ENCODE measurements around the gene NDUFC1. TPM values are rescaled to one million over a fixed set of nuclear protein-coding genes. Genes with fewer than 3 reads are reported as not detected.
A peak's percentile ranks its signal among the peaks of the same experiment; 100 is the strongest.

The NDUFC1 gene
- total and polyA plus RNA-seq, 2 experiments from 2014 or later: 31.8 to 367 TPM

DNA sequence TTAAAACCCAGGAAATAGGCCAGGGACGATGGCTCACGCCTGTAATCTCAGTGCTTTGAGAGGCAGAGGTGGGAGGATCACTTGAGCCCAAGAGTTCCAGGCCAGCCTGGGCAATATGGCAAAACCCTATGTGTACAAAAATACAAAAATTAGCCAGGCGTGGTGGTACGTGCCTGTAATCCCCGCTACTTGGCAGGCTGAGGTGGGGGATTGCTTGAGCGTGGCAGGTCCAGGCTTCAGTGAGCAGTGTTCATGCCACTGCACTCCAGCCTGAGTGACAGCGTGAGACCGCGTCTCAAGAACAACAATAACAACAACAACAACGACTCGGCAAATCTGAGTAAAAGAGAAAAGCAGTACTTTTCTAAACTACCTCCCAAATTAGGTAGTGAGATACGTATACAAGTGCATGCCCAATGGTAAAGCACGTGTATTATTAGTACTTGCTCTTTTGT, 13.0 kb upstream of the NDUFC1 start:
- peak overlapping the region; percentile 30; the same call in 1 of the 2 replicates for H3K4me2 ChIP-seq
- DNase-seq (ENCODE audit: low spot score): no peak
- H3K27me3 ChIP-seq (ENCODE audit: insufficient read depth): no peaks in the 10 kb centered on the region
- Mint-ChIP-seq H3K36me3 (ENCODE audit: low read depth) (peaks cover 17% of the 10 kb centered on the region), H3K27me3 (ENCODE audit: insufficient read depth, low read depth, poor library complexity) (peaks cover 3% of the 10 kb centered on the region), H3K4me1 (peaks cover 54% of the 10 kb centered on the region), H3K4me3 (no peak overlapping the region), H3K27ac (peak overlapping the region; percentile 95), H3K9me3 (peaks cover 3% of the 10 kb centered on the region; the same call in 1 of the 3 replicates)
- H3K9me2 ChIP-seq (ENCODE audit: insufficient read depth): no peaks in the 10 kb centered on the region
- TF ChIP-seq JUNB (IDR thresholded peaks at IDR 0.05; ENCODE audit: unreplicated experiment) (no peak), NANOG (IDR thresholded peaks at IDR 0.05; ENCODE audit: borderline replicate concordance) (no peak), EZH2phosphoT487 (IDR thresholded peaks at IDR 0.05; ENCODE audit: unreplicated experiment) (no peak), ZNF114 (CRISPR knock-in tag; IDR thresholded peaks at IDR 0.05) (no peak), EZH2 (IDR thresholded peaks at IDR 0.05; ENCODE audit: low read depth, unreplicated experiment) (no peak), STAT1 (IDR thresholded peaks at IDR 0.05; ENCODE audit: unreplicated experiment) (no peak), CREB1 (CRISPR knock-in tag; IDR thresholded peaks at IDR 0.05; ENCODE audit: low read depth) (no peak), POLR2AphosphoS5 (IDR thresholded peaks at IDR 0.05; ENCODE audit: low read depth) (no peak)
- TF ChIP-seq, protein P1, sequence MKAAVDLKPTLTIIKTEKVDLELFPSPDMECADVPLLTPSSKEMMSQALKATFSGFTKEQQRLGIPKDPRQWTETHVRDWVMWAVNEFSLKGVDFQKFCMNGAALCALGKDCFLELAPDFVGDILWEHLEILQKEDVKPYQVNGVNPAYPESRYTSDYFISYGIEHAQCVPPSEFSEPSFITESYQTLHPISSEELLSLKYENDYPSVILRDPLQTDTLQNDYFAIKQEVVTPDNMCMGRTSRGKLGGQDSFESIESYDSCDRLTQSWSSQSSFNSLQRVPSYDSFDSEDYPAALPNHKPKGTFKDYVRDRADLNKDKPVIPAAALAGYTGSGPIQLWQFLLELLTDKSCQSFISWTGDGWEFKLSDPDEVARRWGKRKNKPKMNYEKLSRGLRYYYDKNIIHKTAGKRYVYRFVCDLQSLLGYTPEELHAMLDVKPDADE (IDR thresholded peaks at IDR 0.05): no peak
- TF ChIP-seq, protein P2, sequence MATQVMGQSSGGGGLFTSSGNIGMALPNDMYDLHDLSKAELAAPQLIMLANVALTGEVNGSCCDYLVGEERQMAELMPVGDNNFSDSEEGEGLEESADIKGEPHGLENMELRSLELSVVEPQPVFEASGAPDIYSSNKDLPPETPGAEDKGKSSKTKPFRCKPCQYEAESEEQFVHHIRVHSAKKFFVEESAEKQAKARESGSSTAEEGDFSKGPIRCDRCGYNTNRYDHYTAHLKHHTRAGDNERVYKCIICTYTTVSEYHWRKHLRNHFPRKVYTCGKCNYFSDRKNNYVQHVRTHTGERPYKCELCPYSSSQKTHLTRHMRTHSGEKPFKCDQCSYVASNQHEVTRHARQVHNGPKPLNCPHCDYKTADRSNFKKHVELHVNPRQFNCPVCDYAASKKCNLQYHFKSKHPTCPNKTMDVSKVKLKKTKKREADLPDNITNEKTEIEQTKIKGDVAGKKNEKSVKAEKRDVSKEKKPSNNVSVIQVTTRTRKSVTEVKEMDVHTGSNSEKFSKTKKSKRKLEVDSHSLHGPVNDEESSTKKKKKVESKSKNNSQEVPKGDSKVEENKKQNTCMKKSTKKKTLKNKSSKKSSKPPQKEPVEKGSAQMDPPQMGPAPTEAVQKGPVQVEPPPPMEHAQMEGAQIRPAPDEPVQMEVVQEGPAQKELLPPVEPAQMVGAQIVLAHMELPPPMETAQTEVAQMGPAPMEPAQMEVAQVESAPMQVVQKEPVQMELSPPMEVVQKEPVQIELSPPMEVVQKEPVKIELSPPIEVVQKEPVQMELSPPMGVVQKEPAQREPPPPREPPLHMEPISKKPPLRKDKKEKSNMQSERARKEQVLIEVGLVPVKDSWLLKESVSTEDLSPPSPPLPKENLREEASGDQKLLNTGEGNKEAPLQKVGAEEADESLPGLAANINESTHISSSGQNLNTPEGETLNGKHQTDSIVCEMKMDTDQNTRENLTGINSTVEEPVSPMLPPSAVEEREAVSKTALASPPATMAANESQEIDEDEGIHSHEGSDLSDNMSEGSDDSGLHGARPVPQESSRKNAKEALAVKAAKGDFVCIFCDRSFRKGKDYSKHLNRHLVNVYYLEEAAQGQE (IDR thresholded peaks at IDR 0.05; ENCODE audit: unreplicated experiment): no peak
- TF ChIP-seq, protein P3, sequence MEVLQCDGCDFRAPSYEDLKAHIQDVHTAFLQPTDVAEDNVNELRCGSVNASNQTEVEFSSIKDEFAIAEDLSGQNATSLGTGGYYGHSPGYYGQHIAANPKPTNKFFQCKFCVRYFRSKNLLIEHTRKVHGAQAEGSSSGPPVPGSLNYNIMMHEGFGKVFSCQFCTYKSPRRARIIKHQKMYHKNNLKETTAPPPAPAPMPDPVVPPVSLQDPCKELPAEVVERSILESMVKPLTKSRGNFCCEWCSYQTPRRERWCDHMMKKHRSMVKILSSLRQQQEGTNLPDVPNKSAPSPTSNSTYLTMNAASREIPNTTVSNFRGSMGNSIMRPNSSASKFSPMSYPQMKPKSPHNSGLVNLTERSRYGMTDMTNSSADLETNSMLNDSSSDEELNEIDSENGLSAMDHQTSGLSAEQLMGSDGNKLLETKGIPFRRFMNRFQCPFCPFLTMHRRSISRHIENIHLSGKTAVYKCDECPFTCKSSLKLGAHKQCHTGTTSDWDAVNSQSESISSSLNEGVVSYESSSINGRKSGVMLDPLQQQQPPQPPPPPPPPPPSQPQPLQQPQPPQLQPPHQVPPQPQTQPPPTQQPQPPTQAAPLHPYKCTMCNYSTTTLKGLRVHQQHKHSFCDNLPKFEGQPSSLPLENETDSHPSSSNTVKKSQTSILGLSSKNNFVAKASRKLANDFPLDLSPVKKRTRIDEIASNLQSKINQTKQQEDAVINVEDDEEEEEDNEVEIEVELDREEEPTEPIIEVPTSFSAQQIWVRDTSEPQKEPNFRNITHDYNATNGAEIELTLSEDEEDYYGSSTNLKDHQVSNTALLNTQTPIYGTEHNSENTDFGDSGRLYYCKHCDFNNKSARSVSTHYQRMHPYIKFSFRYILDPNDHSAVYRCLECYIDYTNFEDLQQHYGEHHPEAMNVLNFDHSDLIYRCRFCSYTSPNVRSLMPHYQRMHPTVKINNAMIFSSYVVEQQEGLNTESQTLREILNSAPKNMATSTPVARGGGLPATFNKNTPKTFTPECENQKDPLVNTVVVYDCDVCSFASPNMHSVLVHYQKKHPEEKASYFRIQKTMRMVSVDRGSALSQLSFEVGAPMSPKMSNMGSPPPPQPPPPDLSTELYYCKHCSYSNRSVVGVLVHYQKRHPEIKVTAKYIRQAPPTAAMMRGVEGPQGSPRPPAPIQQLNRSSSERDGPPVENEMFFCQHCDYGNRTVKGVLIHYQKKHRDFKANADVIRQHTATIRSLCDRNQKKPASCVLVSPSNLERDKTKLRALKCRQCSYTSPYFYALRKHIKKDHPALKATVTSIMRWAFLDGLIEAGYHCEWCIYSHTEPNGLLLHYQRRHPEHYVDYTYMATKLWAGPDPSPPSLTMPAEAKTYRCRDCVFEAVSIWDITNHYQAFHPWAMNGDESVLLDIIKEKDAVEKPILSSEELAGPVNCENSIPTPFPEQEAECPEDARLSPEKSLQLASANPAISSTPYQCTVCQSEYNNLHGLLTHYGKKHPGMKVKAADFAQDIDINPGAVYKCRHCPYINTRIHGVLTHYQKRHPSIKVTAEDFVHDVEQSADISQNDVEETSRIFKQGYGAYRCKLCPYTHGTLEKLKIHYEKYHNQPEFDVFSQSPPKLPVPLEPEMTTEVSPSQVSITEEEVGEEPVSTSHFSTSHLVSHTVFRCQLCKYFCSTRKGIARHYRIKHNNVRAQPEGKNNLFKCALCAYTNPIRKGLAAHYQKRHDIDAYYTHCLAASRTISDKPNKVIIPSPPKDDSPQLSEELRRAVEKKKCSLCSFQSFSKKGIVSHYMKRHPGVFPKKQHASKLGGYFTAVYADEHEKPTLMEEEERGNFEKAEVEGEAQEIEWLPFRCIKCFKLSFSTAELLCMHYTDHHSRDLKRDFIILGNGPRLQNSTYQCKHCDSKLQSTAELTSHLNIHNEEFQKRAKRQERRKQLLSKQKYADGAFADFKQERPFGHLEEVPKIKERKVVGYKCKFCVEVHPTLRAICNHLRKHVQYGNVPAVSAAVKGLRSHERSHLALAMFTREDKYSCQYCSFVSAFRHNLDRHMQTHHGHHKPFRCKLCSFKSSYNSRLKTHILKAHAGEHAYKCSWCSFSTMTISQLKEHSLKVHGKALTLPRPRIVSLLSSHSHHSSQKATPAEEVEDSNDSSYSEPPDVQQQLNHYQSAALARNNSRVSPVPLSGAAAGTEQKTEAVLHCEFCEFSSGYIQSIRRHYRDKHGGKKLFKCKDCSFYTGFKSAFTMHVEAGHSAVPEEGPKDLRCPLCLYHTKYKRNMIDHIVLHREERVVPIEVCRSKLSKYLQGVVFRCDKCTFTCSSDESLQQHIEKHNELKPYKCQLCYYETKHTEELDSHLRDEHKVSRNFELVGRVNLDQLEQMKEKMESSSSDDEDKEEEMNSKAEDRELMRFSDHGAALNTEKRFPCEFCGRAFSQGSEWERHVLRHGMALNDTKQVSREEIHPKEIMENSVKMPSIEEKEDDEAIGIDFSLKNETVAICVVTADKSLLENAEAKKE (CRISPR knock-in tag; IDR thresholded peaks at IDR 0.05): no peak
- TF ChIP-seq, protein P4, sequence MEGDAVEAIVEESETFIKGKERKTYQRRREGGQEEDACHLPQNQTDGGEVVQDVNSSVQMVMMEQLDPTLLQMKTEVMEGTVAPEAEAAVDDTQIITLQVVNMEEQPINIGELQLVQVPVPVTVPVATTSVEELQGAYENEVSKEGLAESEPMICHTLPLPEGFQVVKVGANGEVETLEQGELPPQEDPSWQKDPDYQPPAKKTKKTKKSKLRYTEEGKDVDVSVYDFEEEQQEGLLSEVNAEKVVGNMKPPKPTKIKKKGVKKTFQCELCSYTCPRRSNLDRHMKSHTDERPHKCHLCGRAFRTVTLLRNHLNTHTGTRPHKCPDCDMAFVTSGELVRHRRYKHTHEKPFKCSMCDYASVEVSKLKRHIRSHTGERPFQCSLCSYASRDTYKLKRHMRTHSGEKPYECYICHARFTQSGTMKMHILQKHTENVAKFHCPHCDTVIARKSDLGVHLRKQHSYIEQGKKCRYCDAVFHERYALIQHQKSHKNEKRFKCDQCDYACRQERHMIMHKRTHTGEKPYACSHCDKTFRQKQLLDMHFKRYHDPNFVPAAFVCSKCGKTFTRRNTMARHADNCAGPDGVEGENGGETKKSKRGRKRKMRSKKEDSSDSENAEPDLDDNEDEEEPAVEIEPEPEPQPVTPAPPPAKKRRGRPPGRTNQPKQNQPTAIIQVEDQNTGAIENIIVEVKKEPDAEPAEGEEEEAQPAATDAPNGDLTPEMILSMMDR (conservative IDR thresholded peaks at IDR 0.05; ENCODE audit: low read depth in 2 of 2): no peak
- H4K20me1 ChIP-seq (replicated peaks; ENCODE audit: insufficient read depth): peaks cover 52% of the 10 kb centered on the region
- no peaks in the 10 kb centered on the region for H3K36me3 ChIP-seq (ENCODE audit: insufficient read depth)
- no peak overlapping the region for H2AFZ ChIP-seq
- peaks cover 100% of the 10 kb centered on the region for H3K79me2 ChIP-seq (replicated peaks; ENCODE audit: insufficient read depth)
- ATAC-seq: peak; percentile 53
- H3F3A ChIP-seq (replicated peaks; ENCODE audit: low read depth): no peaks in the 10 kb centered on the region
- peak overlapping the region; percentile 73 for H3K27ac ChIP-seq (ENCODE audit: low read depth)
- H3K4me1 ChIP-seq (ENCODE audit: insufficient read depth): peaks cover 55% of the 10 kb centered on the region
- H3K4me3 ChIP-seq: no peak overlapping the region
